ENCODE results near the gene ABI1.
"Not testable (repeated sequence)": the region's sequence is repeated elsewhere in the genome, so short reads cannot be mapped to it uniquely, and the experiment has no call there.

Gene ABI1

DNA sequence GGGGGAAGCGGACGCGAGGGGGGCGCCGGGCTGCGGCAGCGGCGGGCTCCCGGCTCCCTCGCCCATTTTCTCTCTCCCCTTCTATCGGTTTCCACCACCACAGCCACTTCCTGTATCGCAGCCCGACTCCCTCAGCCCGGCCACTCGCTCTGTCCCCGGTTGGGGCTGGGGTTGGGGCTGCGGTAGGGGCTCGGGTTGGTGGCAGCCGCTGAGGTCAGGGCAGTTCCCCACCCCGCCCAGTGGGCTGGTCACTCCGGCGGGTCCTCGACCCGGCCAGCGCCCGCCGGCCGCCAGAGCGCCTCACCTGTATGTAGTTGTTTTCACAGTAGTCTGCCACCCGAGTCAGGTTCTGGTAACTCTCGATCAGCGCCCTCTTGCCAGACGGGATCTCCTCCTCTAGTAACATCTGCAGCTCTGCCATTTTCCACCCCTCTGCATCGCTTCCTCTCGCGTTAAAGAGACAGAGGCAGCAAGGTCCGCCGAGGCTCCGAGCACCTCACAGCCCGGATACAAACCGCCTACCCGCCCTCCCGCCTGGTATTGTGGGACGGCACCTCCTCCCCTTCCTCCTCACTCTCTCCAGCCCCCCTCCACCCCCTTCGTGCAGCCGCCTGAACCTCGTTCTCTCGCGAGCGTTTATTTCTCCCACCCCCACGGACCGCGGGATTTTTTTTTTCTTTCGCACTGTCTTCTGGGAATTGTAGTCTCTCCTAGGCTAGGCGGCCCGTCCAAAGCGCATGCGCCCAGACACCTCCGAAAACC, at the start of gene ABI1:
TSS of gene ABI1 (minus strand) at position 516 of the 762 bp plus-strand sequence. CDS start at position 421, 95 bp downstream.
- DNase-seq: peak; percentile 96

DNA sequence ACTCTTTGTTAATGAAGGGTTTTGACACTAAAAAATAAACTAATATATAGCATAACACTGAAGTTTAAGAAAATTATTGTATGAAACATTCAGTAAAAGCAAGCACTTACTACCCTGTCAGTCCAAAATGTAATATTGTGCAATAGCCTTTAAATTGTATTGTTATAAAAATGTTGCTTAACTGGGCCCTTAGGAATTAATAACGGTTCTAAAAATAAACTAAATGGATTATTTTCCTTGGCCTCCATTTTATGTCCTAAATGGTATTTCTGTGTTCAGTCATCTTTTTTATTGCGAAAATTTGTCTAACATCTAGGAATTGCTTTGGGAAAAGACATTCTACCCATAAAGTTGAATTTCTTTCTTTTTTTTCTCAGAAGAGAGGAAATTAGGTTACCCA, 49.0 kb upstream of the ABI1 start:
- DNase-seq: no peak

DNA sequence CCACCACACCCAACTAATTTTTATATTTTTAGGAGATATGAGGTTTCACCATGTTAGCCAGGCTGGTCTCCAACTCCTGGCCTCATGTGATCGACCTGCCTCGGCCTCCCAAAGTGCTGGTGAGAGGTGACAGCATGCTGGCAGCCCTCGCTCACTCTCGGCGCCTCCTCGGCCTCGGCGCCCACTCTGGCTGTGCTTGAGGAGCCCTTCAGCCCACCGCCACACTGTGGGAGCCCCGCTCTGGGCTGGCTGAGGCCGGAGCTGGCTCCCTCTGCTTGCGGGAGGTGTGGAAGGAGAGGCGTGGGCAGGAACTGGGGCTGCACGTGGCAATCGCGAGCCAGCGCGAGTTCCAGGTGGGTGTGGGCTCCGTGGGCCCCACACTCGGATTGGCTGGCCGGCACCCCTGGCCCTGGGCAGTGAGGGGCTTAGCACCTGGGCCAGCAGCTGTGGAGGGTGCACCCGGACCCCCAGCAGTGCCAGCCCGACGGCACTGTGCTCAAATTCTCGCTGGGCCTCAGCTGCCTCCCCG, 44.6 kb upstream of the ABI1 start:
- DNase-seq: not testable (repeated sequence)

DNA sequence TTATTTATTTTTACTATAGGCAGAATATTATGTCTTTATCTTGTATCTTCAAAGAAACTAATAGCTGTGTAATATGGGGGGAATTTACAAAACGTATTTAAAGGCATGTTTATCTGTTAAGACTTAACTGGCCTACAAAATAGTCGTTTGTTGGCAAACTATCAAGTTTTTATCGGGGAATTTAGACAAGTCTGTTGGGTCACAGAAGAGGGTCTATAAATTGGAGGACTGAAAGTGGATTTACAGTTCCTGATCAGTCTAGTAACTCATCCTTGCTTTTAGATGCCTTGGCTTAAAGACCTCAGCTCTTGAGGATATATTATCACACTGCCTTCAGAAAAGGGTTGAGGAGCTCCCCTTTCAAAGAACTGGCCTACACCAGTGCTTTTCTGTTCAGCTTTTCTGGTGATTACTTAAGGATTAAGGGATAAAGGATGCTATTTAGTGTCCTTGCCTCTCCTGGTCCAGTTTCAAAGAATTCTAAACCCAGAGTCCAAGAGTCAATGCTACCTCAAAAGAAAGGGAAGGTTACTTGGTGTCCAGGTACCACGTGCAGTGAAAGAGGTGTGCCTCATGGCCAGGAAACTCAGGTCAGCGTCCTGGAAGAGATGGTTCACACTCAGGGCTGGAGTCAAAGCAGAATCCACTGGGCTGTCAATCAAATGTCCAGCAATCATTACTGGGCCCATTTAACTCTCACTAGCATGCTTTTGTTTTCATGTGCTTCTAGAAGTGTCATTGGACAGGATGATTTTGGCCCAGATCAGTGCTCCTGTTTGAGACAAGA, 42.9 kb upstream of the ABI1 start:
- no peak for DNase-seq

DNA sequence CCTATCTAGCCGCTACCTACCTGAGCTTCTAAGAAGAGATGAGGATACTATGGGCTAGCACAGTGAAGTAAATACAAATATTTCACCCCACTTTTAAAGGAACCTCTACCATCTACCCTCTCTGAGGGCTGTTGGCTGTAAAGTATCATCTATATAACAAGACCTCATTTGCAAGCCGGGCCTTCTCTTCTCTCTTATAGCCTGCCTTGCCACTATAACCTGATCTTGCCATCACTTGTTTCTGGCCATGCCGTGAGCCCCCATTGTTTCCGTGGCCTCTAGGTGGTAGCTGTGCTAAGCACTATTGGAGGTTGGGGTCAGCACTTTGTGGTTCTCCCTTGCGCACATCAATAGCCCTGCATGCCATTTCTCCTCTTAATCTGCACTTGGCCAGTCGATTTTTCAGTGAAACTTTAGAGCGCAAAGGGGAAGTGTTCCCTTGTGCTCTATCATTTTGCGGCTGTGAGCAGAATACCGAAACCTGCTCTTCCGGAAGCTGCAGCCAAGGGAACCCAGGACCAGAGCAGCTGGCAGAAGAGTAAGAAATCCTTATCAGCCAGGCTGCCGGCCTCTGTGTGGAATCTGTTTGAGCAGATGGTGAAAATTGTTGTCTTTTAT, 31.7 kb upstream of the ABI1 start:
- DNase-seq: not testable (repeated sequence)

DNA sequence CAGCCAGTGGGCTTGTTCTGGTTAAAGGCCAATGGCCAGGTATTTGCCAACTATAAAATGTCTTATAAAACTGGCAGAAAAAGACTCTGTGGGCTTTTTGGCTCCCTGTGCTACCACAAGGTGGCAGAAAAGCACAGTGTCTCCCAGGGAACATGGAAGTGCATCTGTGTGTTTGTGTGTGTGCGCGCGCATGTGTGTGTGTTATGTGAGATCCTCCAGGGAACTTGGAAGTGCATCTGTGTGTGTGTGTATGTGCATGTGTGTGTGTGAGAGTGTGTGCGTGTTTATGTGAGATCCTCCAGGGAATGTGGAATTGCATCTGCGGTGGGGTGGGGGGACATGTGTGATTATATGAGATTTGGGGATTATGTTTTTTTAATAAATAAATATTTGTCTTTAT, 30.2 kb upstream of the ABI1 start:
- no peak for DNase-seq

DNA sequence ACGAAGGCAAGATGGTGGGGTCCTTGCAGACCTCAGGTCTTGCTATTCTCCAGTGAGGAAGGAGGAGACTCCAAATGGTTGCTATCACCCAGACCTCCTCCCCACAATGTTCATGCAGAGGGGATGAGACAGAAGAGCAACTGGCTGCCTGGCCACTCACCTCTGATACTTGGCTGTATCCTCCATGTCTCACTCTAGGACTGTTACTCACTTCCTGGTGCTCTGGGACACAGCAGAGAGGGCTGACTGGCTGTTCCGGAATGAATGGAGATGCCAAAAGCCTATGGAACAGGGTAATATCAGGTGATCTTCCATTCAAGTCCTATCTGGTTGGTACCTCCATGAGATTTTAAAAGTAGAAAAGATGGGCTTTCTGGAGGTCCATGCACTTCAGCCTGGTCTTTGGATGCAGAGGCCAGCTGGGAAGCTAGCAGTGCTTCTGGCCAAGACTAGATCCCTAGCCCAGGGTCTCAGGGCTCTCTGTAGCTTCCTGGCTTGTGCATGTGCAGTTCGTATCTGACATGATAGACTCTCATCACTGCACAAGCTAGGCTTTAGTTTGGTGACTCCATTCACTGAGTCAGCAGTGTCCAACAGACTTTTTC, 27.0 kb upstream of the ABI1 start:
- no peak for DNase-seq

DNA sequence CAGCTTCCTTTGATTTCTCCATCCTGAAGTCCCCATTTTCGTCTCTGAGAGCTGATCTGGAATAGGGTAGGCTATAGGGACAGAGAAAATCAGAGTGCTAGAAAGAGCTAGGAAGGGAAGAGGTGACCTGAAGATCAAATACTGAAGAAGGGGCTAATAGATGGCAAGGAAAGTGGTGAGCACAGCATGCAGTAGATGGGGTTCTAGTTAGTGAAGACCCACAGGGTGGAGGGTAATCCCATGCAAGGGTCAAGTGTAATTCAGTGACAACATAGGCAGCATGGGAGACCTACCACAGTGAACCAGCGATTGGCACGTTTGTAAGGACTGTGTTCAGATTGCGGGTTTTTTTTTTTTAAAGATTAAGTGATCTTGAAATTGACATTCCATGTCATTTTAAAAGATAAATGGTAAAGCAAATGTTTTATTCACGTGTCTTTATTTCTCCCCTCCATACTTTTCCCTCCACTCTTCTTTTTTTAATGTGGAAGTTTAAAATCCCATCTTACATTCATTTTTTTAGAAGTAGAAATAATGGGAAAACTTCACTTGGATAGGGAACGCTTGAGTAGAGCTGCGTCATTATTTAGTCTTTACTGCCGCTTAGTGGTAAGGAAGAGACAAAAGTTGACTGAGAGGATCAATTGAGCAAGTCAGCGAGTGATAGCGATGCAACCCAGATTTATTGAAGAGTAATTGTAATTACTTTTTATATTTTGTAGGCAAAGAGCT, 21.0 kb upstream of the ABI1 start:
- peak; percentile 32 for DNase-seq

DNA sequence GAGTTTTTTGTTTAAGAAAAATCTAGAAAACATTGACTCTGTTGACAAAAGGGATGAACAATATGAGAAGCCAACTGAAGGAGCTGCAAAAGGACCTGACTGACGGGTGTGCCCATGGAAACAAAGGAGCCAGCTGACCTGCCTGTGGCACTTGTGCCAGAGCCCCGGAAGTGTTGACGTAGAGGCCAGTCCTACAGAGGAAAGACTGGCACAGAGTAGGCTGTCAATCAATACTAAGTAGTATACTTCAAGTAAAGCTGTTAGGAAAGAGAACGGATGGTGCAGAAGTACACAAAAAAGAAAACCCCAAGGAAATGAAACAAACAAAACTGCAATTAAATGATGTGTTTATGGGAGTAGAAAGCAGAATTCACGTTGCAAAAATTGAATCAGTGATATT, 19.0 kb upstream of the ABI1 start:
- DNase-seq: no peak

DNA sequence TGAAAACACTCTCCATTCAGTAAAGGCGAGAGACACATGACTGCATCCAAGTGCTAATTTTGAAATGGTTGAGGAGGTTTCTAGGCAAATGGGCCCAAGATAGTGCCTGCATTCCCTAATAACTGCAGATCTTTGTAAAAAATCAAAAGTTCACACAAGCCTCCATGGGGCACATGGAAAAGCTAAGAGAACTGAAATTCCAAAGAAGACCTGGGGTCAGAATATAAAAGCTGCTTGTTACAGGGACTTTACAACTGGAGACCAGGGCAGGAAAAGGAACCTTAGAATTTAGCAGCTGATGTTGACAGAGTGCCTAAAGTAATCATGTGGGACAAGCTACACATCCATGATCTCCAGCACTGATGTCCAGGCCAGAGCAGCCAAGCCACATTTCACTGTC, 10.0 kb upstream of the ABI1 start:
- no peak for DNase-seq

DNA sequence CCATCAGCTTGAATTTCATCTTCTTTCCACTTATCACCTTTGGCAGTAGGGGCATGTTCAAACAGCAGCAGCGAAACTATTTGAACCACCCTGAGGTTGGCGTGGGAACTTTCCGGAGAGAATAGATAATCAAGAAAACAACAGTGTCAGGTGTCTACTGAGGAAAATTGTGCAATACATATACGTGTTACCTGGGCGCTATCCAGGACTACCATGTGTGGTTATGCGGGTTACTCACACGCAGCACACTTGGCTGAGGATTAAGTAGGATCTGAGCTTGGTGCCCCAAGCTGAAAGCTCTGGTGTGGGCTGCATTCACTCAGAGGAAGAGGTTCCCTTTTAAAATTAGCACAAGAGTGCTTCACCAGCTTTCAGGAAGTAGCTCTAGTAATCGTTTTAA, 8.8 kb upstream of the ABI1 start:
- DNase-seq: no peak

DNA sequence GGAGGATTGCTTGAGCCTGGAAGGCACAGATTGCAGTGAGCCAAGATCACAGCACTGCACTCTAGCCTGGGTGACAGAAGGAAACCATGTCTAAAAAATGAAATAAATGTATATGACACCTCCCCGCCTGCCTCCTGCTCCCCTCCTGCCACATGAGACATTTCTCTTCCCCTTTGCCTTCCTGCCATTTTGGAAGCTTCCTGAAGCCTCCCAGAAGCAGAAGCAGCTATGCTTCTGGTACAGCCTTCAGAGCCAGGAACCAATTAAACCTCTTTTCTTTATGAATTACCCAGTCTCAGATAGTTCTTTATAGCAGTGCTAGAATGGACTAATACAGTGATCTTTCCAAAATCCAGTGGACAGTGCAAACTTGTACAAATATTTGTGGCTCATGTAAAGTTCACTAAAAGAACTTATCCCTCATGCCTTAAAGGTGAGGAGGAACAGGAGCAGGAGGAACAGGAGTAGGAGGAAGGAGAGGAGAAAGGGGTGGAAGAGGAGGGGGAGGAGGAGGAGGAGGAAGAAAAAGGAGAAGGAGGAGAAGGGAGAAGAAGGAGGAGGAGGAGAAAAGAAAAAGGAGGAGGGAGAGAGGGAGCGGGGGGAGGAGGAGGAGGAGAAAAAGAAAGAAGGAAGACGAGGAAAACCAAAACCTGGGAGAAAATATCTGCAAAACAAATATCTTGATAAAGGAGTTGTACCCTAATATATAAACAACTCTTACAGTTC, 2.8 kb upstream of the ABI1 start:
- DNase-seq: no peak

DNA sequence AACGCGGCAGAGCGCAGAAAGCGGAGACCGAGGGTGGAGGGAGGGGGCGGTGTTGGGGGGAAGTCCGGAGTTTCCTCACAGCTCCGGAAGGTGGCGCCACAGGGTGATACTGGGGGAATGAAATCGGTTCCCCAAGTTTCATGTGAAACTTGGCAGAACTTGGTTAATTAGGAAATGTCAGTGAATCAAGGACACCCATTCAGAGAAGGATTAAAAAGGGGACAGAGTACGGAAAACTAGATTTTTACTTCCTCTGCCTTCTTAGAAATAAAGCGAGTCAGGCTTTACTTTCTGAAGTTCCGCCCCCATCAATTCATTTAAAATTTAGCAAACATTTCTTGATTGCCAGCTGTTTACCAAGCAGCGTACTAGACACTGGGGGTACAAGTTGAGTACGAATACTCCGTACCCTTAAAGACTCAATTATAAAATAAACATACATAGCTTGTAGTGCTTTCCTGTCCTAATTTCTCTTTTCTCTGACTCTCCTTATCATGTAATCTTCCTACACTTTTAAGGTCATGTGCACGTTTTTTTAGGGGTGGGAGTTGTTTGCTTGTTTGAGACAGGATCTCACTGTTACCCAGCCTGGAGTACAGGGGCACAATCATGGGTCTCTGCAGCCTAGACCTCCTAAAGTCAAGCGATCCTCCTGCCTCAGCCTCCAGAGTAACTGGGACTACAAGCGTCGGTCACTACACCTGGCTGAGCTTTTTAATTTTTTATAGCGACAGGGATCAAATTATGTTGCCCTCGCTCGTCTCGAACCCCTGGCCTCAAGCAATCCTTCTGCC, 644 bp upstream of the ABI1 start:
- DNase-seq: no peak

DNA sequence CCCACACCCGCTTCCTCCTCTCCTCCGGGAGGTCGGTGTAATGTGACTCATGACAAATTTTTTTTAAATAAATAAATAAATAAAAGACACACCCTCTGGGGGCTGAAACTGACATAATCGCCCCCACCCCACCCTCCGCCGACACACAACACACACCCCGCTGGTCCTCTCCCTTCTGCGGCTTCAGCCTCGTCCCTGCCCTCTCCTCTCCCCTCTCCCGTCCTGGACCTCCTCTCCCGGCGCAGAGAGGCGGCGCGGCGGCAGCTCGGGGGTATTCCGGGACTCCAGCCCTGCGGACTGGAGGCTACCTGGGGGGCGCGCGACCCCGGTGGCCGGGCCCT, 686 bp downstream of the ABI1 start:
- DNase-seq: peak; percentile 15

DNA sequence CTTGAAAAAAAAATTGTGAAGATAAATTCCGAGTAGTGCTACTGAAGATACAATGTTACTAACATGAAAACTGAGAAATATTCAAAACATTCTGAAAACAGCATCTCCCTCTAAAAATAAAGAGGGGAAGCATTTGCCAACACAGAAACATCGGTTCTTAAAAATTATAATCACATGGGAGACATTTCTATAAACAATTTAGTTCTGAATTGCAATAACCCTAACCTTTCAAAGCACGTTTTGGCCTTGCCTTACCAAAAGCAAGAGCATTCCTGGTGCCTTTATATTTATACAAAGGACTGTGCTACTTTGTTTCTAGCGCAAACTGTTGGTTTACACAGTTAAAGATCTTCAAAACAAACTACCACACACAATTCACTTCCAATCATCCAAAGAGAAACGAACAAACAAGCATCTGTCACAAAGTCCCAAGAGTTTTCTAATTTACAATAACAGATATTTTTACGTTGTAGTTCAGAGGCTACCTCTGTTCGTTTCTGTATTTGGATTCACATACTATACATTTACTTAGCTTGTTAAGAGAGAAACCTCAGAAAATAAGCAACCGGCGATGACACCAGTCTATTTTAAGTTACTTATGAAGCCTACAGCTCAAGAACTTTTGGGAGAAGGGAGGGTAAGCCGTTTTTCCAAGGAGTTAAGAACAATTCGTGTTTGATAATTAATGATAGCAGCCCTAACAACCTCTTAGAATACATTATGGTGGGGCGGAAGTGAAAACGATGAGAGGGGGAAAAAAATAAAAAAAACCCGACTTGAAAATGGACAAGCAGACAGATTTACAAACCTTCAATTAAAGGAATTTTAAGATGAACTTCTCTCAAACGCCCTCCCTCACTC, 1.3 kb downstream of the ABI1 start:
- DNase-seq: no peak

DNA sequence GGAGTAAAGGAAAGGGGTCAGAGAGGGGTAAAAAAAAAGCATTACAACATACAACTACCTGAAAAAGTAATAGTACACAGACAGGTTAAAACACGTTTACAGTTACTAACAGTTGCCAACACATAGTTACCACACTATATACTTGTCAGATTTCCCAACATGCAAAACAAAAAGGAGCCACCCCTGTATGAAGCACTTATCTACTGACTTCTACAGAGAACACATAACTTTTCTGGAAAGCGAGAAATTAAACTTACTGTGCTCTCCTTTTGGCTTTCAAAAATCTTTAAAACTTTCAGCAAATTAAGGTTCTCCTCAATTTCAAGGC, 2.1 kb downstream of the ABI1 start:
- DNase-seq: no peak

DNA sequence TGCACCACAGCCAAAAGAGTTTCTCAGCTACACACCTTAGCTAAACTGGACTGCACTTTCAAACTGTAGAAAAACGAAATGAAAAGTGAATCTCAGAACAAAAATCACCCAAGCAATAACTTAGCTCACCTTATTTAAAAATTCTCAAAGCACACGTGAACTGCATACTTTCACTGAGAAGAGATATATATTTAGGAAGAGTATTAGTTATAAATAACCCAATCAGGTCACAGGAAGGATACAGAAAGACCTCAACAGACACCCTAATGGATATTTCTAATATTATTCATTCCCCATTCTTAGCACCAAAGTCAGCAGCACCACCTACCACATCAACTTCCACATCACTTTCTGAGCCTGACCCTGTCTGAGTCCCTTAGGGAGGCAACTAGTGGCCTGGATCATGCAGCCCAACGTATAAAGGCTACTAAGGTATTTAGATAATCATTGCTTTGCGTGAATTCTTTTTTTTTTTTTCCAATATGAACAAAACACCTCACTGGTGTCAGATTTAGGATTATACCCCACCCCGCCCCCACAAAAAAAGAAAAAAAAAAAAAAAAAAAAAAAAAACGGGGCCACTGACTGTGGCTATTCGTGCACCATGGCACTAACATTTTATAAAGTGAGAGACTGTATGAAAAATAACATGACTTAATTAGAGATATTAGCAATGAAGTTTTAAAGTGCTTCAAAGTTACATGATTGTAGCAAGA, 2.6 kb downstream of the ABI1 start:
- no peak for DNase-seq

DNA sequence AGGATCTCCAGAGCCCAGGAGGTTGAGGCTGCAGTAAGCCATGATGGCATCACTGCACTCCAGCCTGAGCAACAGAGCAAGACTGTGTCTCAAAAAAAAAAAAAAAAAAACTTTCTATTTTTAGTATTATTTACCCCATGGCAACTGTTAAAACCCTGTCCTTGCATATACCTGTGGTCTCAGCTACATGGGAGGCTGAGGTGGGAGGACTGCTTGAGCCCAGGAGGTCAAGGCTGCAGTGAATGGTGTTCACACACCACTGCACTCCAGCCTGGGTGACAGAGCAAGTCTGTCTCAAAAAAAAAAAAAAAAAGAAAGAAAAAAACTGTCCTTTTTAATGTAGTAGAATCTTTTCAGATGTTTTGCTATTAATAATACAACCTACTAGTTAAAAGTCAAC, 3.2 kb downstream of the ABI1 start:
- not testable (repeated sequence) for DNase-seq

DNA sequence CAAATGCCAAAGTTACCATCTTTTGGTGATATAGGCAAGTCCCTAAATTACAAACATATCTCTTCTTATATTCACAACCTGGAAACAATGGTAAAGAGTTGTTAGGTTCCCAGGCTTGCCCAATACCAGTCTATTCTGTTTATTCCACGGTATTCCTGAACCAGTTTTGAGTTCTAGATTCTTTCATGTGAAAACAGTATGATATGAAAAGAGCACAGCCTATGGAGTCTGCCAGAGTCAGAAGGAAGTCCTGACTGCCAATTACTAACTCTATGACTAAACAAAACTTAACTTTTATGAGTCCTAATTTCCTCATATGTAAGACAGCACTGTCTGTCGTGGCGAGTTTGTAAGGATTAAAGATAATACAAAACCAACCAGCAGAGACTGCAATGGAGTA, 5.6 kb downstream of the ABI1 start:
- no peak for DNase-seq

DNA sequence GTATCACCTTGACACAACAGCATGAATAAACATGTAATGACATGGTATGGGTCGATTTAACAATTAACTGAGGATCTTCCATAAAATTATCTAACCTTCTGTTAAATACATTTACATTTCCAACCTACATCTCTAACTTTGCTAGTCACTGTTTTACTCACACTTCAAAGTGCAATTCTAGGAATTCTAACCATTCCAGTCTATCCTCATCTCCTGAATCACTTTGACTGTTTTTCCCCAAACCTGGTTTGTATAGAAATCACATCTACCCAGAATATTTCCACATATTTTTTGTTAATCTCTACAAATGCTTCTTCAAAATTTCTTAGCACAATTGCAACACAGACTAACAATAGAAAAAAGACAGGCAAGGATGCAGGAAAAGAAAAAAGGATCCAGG, 6.2 kb downstream of the ABI1 start:
- no peak for DNase-seq

Data from NCI-H2227 treated with DMSO at 0.1 percent for 48 hours (cell line).